ENCODE data around the gene DKK2. TPM values are rescaled to one million over a fixed set of nuclear protein-coding genes. Genes with fewer than 3 reads are reported as not detected.
A peak's percentile ranks its signal among the peaks of the same experiment; 100 is the strongest.

Gene DKK2
- total RNA-seq, 1 experiment from 2014 or later: 0.11 TPM

DNA sequence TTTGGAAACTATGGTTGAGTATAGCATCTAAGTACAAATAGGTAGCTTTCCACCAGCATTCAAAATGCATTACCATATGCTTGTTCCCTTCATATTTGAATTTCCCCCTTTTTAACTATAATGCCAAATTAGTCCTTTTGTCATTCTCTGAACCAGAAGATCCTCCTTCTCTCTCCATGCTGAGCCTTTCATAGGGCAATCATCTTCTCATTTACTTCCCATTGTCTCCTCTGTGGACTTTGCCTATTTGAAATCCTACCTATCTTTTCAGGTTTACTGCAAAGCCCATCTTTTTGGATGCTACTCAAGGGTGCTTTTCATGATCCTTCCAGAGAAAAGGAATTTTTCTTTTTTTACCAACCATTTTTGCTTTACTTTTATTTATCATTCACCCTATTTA lies 54.7 kb downstream of the DKK2 start:
- no peaks in the 10 kb centered on the region for H3K9me3 ChIP-seq (ENCODE audit: control insufficient read depth, low read depth, low read length)
- peaks cover 9 to 39% (median 20%) of the 10 kb centered on the region in 3 experiments for H3K36me3 Mint-ChIP-seq (ENCODE audit: insufficient read depth in 1 of 3, low read depth in 3 of 3)
- H3K27me3 Mint-ChIP-seq (ENCODE audit: low read depth): no peaks in the 10 kb centered on the region; the same call in none of the 2 replicates
- no peak overlapping the region for H2AFZ ChIP-seq (ENCODE audit: low read length)
- H2BK5ac ChIP-seq (ENCODE audit: insufficient read length, low read length): no peak overlapping the region
- H3K23me2 ChIP-seq (ENCODE audit: insufficient read length, low read depth, low read length, poor library complexity, severe bottlenecking): no peaks in the 10 kb centered on the region
- no peaks in the 10 kb centered on the region for H4K20me1 ChIP-seq (ENCODE audit: control insufficient read depth, insufficient read depth, insufficient read length)
- no peak overlapping the region for H3T11ph ChIP-seq (ENCODE audit: low read length)
- no peak overlapping the region for H3K18ac ChIP-seq (ENCODE audit: insufficient read length, low read depth, low read length)
- no peak overlapping the region for H4K5ac ChIP-seq (ENCODE audit: insufficient read length, low read depth, low read length)
- no peak overlapping the region for H4K8ac ChIP-seq (replicated peaks; ENCODE audit: insufficient read length, low read depth, low read length)
- H3K23ac ChIP-seq (ENCODE audit: insufficient read length, low read depth, low read length): no peak overlapping the region
- H3K79me1 ChIP-seq (ENCODE audit: insufficient read depth, low read depth, low read length, poor library complexity, severe bottlenecking): no peaks in the 10 kb centered on the region
- H3K4me3 Mint-ChIP-seq: peak overlapping the region in 1 of 2 experiments; percentile 1; a peak in 2 of 5 replicates
- no peaks in the 10 kb centered on the region for H3K27me3 ChIP-seq (ENCODE audit: insufficient read depth, low read length)
- H2BK15ac ChIP-seq (ENCODE audit: low read depth, low read length): no peak overlapping the region
- no peaks in the 10 kb centered on the region; the same call in 1 of the 2 replicates for H3K4me1 ChIP-seq (ENCODE audit: insufficient read depth, low read length)
- no peak for DNase-seq
- peaks cover 6 to 17% of the 10 kb centered on the region in 2 experiments for H3K9me3 Mint-ChIP-seq
- no peak overlapping the region for H3K56ac ChIP-seq (ENCODE audit: insufficient read length, low read depth, low read length)
- peak overlapping the region; percentile 16 for H3K4me2 ChIP-seq (ENCODE audit: insufficient read depth, insufficient read length, low read length)
- H3K14ac ChIP-seq (ENCODE audit: insufficient read depth, low read length): no peak overlapping the region
- H2AK5ac ChIP-seq (ENCODE audit: insufficient read length, low read length): no peak overlapping the region
- H4K91ac ChIP-seq (ENCODE audit: insufficient read length, low read depth, low read length): no peak overlapping the region
- H3K27ac Mint-ChIP-seq: peak overlapping the region in 2 of 3 experiments; percentile 41 to 88; a peak in 4 of 7 replicates
- no peak overlapping the region for H2BK120ac ChIP-seq (ENCODE audit: low read depth, low read length, poor library complexity, severe bottlenecking)
- no peaks in the 10 kb centered on the region for H3K79me2 ChIP-seq (ENCODE audit: insufficient read depth, low read length)
- no peak overlapping the region for H2BK12ac ChIP-seq (ENCODE audit: insufficient read length, low read depth, low read length)
- H3K27ac ChIP-seq (ENCODE audit: insufficient read length, low read depth, low read length): no peak overlapping the region
- no peak overlapping the region for H3K4ac ChIP-seq (ENCODE audit: low read depth, low read length)
- TF ChIP-seq, protein P1, sequence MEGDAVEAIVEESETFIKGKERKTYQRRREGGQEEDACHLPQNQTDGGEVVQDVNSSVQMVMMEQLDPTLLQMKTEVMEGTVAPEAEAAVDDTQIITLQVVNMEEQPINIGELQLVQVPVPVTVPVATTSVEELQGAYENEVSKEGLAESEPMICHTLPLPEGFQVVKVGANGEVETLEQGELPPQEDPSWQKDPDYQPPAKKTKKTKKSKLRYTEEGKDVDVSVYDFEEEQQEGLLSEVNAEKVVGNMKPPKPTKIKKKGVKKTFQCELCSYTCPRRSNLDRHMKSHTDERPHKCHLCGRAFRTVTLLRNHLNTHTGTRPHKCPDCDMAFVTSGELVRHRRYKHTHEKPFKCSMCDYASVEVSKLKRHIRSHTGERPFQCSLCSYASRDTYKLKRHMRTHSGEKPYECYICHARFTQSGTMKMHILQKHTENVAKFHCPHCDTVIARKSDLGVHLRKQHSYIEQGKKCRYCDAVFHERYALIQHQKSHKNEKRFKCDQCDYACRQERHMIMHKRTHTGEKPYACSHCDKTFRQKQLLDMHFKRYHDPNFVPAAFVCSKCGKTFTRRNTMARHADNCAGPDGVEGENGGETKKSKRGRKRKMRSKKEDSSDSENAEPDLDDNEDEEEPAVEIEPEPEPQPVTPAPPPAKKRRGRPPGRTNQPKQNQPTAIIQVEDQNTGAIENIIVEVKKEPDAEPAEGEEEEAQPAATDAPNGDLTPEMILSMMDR (conservative IDR thresholded peaks at IDR 0.05): no peak
- H3K9ac ChIP-seq (ENCODE audit: extremely low read depth, insufficient read length, low read length): no peak overlapping the region
- H2BK20ac ChIP-seq (ENCODE audit: low read depth, low read length, poor library complexity, severe bottlenecking): no peak overlapping the region
- H3K4me1 Mint-ChIP-seq: peaks cover 48% of the 10 kb centered on the region in 2 experiments
